ENCODE measurements around the gene ADGRL3.

The ADGRL3 gene

GRCh38 chr4:61427818-61428495 lies 227.8 kb downstream of the ADGRL3 start:
- no peaks in the 10 kb centered on the region for H3K4me1 ChIP-seq (ENCODE audit: control insufficient read depth, insufficient read depth, low read length)
- POLR2A ChIA-PET, result no interaction called here
- no peak overlapping the region for H3K27ac ChIP-seq (ENCODE audit: extremely low read depth, low read depth, low read length)
- TF ChIP-seq MYNN (tag by site-specific recombination; IDR thresholded peaks at IDR 0.05; ENCODE audit: borderline replicate concordance) (no peak), ZNF280C (tag by site-specific recombination; IDR thresholded peaks at IDR 0.05) (no peak), EGR2 (tag by site-specific recombination; IDR thresholded peaks at IDR 0.05; ENCODE audit: low read depth) (no peak), GFI1B (tag by site-specific recombination; IDR thresholded peaks at IDR 0.05) (no peak), ZNF529 (tag by site-specific recombination; IDR thresholded peaks at IDR 0.05; ENCODE audit: insufficient replicate concordance) (no peak), ZNF610 (tag by site-specific recombination; IDR thresholded peaks at IDR 0.05; ENCODE audit: borderline replicate concordance) (no peak)
- no peaks in the 10 kb centered on the region for H3K9me3 ChIP-seq (ENCODE audit: control insufficient read depth, insufficient read depth, low read depth, low read length)
- no peaks in the 10 kb centered on the region for H3K36me3 ChIP-seq (ENCODE audit: control insufficient read depth in 2 of 2, insufficient read depth in 1 of 2, low read length in 2 of 2)
- CTCF ChIA-PET, result no interaction called here
- H3K4me3 ChIP-seq (ENCODE audit: low read depth, low read length), result no peak overlapping the region

GRCh38 chr4:61428950-61429349 lies 228.8 kb downstream of the ADGRL3 start:
- ChIA-PET CTCF (no interaction called here), POLR2A (no interaction called here)
- Histone ChIP-seq H3K4me1 (ENCODE audit: control insufficient read depth, insufficient read depth, low read length) (no peaks in the 10 kb centered on the region), H3K9me3 (ENCODE audit: control insufficient read depth, insufficient read depth, low read depth, low read length) (no peaks in the 10 kb centered on the region), H3K36me3 (ENCODE audit: control insufficient read depth in 2 of 2, insufficient read depth in 1 of 2, low read length in 2 of 2) (no peaks in the 10 kb centered on the region), H3K4me3 (ENCODE audit: low read depth, low read length) (no peak overlapping the region), H3K27ac (ENCODE audit: extremely low read depth, low read depth, low read length) (no peak overlapping the region)
- no peak for TF ChIP-seq IKZF3 (tag by site-specific recombination; IDR thresholded peaks at IDR 0.05)
- no peak for TF ChIP-seq ZNF692 (tag by site-specific recombination; IDR thresholded peaks at IDR 0.05)
- TF ChIP-seq KLF7 (tag by site-specific recombination; IDR thresholded peaks at IDR 0.05; ENCODE audit: borderline replicate concordance), result no peak
- no peak for TF ChIP-seq ZBTB26 (tag by site-specific recombination; optimal IDR thresholded peaks at IDR 0.05)

- Histone ChIP-seq H3K27ac (ENCODE audit: extremely low read depth, low read depth, low read length) (no peak overlapping the region), H3K36me3 (ENCODE audit: control insufficient read depth in 2 of 2, insufficient read depth in 1 of 2, low read length in 2 of 2) (no peaks in the 10 kb centered on the region), H3K4me1 (ENCODE audit: control insufficient read depth, insufficient read depth, low read length) (no peaks in the 10 kb centered on the region), H3K4me3 (ENCODE audit: low read depth, low read length) (no peak overlapping the region), H3K9me3 (ENCODE audit: control insufficient read depth, insufficient read depth, low read depth, low read length) (no peaks in the 10 kb centered on the region)
- ChIA-PET CTCF (no interaction called here), POLR2A (no interaction called here)
- no peak for TF ChIP-seq ZNF624 (tag by site-specific recombination; IDR thresholded peaks at IDR 0.05)
- TF ChIP-seq GLI2 (tag by site-specific recombination; IDR thresholded peaks at IDR 0.05; ENCODE audit: borderline replicate concordance, low read depth), result no peak
- TF ChIP-seq ZNF626 (tag by site-specific recombination; IDR thresholded peaks at IDR 0.05), result no peak
- TF ChIP-seq PRDM4 (tag by site-specific recombination; IDR thresholded peaks at IDR 0.05), result no peak
- TF ChIP-seq ZNF449 (tag by site-specific recombination; IDR thresholded peaks at IDR 0.05), result no peak
- no peak for TF ChIP-seq ZFHX2 (tag by site-specific recombination; conservative IDR thresholded peaks at IDR 0.05)
- TF ChIP-seq ZNF19 (tag by site-specific recombination; IDR thresholded peaks at IDR 0.05; ENCODE audit: low read depth), result no peak
- TF ChIP-seq KLF10 (tag by site-specific recombination; IDR thresholded peaks at IDR 0.05), result no peak
- TF ChIP-seq ZNF366 (tag by site-specific recombination; conservative IDR thresholded peaks at IDR 0.05), result no peak
- no peak for TF ChIP-seq ZNF48 (tag by site-specific recombination; IDR thresholded peaks at IDR 0.05)
- TF ChIP-seq ZSCAN4 (tag by site-specific recombination; IDR thresholded peaks at IDR 0.05), result no peak
Measured at GRCh38 chr4:61431131-61431530, 231.0 kb downstream of the ADGRL3 start.

All from HEK293 (cell line).